ENCODE measurements around the gene LAS1L.
"Not testable (repeated sequence)": the region's sequence is repeated elsewhere in the genome, so short reads cannot be mapped to it uniquely, and the experiment has no call there.

LAS1L gene

DNA sequence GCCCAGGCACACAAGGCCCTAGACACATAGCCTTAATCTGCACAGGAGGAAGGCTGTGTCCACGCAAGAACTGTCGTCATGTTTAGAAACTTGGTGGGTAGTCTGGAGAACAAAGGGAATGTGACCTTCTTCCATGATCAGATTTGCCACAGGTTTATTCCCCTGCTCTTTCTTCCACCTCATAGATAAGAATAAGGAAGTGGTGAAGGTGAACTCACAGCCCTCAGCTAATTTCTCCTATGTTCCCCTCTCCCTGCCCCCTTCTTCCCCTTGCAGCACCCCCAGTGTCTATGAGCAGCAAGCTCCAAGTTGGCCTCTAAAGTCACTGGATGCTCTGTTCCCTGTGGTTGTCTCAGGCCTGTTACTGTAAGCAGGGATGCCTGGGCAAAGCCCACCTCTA is 39.8 kb upstream of the LAS1L start:
- in situ Hi-C loops (cut with MboI; ENCODE audit: low sequenced_read_pairs, unreplicated experiment), result no loop called here

DNA sequence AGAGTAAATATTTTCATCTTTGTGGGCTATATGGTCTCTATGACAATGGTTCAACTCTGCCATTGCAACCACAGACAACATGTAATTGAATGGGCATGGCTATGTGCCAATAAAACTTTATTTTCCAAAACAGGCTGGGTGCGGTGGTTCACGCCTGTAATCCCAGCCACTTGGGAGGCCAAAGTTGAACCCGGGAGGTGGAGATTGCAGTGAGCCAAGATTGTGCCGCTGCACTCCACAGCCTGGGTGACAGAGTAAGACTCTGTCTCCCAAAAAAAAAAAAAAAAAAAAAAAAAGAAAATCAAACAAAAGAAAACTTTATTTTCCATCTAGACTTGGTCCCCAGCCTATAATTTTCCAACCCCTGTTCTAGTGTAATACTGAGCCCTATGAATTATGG is 38.4 kb upstream of the LAS1L start:
- no peak for DNase-seq (ENCODE audit: low spot score)
- TF ChIP-seq, protein P1, sequence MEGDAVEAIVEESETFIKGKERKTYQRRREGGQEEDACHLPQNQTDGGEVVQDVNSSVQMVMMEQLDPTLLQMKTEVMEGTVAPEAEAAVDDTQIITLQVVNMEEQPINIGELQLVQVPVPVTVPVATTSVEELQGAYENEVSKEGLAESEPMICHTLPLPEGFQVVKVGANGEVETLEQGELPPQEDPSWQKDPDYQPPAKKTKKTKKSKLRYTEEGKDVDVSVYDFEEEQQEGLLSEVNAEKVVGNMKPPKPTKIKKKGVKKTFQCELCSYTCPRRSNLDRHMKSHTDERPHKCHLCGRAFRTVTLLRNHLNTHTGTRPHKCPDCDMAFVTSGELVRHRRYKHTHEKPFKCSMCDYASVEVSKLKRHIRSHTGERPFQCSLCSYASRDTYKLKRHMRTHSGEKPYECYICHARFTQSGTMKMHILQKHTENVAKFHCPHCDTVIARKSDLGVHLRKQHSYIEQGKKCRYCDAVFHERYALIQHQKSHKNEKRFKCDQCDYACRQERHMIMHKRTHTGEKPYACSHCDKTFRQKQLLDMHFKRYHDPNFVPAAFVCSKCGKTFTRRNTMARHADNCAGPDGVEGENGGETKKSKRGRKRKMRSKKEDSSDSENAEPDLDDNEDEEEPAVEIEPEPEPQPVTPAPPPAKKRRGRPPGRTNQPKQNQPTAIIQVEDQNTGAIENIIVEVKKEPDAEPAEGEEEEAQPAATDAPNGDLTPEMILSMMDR (IDR thresholded peaks at IDR 0.05; ENCODE audit: borderline replicate concordance, control extremely low read depth, extremely low read depth, insufficient read depth, missing control alignments), result no peak
- in situ Hi-C loops (cut with MboI; ENCODE audit: low sequenced_read_pairs, unreplicated experiment), result no loop called here

More for the DNA sequence above, 39.8 kb upstream of the LAS1L start:
- TF ChIP-seq, protein P1 (IDR thresholded peaks at IDR 0.05; ENCODE audit: borderline replicate concordance, control extremely low read depth, extremely low read depth, insufficient read depth, missing control alignments), result no peak
- no peak for DNase-seq (ENCODE audit: low spot score)

DNA sequence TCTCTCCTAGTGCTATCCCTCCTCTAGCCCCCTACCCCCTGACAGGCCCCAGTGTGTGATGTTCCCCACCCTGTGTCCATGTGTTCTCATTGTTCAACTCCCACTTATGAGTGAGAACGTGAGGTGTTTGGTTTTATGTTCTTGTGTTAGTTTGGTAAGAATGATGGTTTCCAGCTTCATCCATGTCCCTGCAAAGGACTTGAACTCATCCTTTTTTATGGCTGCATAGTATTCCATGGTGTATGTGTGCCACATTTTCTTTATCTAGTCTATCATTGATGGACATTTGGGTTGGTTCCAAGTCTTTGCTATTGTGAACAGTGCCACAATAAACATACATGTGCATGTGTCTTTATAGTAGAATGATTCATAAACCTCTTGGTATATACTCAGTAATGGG is 28.3 kb upstream of the LAS1L start:
- DNase-seq (ENCODE audit: low spot score); in situ Hi-C loops (cut with MboI; ENCODE audit: low sequenced_read_pairs, unreplicated experiment): not testable (repeated sequence)

DNA sequence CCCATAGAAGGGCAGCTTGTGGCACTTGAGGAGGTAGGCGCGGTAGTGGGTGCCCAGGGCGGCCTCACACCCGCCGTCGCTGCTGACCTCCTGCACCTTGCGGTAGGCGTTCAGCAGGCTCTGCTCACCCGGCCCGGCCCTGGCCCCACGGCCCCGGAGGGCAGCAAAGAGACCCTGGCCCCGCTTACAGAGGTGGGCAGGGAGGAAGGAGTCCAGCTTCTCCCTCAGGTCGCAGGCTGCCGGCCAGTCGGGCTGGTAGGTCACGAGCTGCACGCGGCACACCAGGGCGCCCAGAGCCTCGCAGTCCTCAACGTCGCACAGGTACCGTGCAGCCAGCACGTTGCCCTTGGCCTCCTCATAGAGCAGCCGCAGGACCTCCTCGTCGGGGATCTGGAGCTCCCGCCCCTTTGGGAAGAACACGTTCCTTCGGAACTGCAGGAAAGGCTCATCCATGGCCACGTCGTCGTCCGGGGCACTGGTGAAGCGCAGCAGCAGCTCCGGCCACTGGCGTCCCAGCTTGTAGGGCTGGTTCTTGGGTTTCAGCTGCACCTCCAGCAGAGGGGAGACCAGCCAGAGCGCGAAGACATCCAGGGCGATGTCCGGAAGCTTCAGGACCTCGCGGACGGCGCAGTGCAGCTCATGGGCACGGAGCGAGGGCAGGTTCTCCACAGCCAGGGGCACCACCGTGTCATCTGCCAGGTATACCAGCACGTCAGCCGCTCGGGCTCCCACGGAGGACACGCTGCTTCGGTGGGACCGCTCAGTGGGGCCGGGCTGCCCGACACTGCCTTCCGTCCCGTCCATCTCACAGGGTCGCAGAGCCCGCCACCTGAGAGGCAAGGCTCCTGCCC is 17.1 kb upstream of the LAS1L start:
- DNase-seq (ENCODE audit: low spot score), result no peak
- in situ Hi-C loops (cut with MboI; ENCODE audit: low sequenced_read_pairs, unreplicated experiment), result no loop called here

DNA sequence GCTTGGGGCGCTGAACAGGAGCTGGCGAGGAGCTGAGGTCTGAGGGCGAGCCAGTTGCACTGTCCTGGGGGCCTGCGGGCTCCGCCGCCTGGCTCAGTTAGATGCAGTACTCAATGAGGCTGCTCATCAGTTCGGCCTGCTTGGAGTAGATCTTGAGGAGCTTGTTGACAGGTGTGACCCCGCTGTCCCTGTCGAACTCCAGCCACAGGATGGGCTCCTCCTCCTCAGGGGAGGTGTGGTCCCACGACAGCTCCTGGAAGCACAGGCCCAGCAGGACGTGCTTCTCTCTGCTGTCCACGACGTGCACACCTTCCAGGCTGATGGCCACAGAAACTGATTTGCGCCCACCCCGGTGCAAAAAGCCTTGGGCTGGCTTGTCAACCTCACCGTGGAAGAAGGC is 16.5 kb upstream of the LAS1L start:
- TF ChIP-seq, protein P1 (IDR thresholded peaks at IDR 0.05; ENCODE audit: borderline replicate concordance, control extremely low read depth, extremely low read depth, insufficient read depth, missing control alignments), result no peak
- no peak for DNase-seq (ENCODE audit: low spot score)
- in situ Hi-C loops (cut with MboI; ENCODE audit: low sequenced_read_pairs, unreplicated experiment), result no loop called here

More for the DNA sequence above, 17.1 kb upstream of the LAS1L start:
- TF ChIP-seq, protein P1 (IDR thresholded peaks at IDR 0.05; ENCODE audit: borderline replicate concordance, control extremely low read depth, extremely low read depth, insufficient read depth, missing control alignments), result no peak

DNA sequence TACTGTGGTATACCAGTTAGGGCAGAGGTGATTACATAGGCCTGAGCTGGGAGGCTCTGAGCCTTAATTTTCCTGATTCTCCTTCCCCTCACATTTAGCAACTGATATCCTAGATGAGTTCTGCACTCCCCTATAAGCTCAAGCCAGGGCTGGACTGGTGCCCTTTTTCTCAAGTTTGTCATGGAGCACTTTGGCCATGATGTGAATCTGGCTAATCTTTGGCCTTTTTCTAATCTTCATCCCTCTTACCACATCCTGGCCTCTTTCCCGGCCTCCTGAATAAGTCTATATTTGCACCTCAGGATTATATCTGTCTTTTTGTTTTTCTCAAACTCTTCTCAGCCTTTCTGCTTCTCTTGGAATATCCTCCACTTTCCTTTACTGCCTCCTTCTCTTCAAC is 10.9 kb upstream of the LAS1L start:
- TF ChIP-seq, protein P1 (IDR thresholded peaks at IDR 0.05; ENCODE audit: borderline replicate concordance, control extremely low read depth, extremely low read depth, insufficient read depth, missing control alignments), result no peak
- in situ Hi-C loops (cut with MboI; ENCODE audit: low sequenced_read_pairs, unreplicated experiment), result no loop called here
- no peak for DNase-seq (ENCODE audit: low spot score)

DNA sequence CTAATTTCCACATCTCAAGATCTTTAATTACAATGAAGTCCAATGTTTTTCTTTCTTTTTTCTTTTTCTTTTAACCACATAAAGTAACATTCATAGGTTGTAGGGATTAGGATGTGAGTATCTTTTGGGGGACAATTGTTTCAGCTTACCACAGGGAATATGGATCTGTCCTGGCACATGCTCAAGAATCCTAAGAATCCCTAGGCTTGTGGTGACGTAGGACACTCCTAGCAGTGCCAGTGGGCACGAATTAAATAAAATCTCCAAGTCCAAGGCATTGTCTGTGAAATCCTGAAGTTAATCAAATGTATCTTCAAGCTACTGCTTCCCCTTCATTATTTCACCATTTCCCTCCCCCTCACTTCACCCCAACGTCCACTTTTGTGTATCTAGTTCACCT is 2.6 kb upstream of the LAS1L start:
- TF ChIP-seq, protein P1 (IDR thresholded peaks at IDR 0.05; ENCODE audit: borderline replicate concordance, control extremely low read depth, extremely low read depth, insufficient read depth, missing control alignments), result no peak
- in situ Hi-C loops (cut with MboI; ENCODE audit: low sequenced_read_pairs, unreplicated experiment), result no loop called here
- no peak for DNase-seq (ENCODE audit: low spot score)

Data from GM13976 (cell line).